HG02798 (cell line): ENCODE measurements around the gene SCEL.

ENCODE experiments used
- ATAC-seq: cut with Tn5 transposase; IDR thresholded peaks from one replicate; pipeline ENCODE4 v1.9.1; 2021; ENCODE audit warnings: mild to moderate bottlenecking; ENCODE audit not compliant: unreplicated experiment, poor library complexity

The SCEL gene

DNA sequence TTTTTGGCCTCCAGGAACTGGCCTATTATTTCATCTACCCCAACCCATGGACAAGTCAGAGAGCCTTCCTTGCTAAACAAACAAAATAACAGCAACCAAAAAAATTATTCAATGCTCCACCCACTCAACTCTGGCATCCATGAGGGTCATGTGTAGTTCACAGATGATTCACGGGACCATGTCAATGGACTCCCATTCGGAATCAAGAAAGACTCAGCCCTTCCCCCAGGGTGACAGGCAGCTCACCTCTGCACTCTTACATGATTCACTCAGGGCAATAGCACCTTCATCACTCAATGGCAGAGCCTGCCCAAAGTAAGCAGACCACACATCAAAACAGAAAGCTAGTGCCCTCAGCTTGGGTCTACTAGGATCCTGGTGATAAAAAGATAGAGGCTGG is 14.3 kb upstream of the SCEL start:
- no peak for ATAC-seq

- no peak for ATAC-seq
Observed at GRCh38 chr13:77521595-77522367, 13.7 kb upstream of the SCEL start.

DNA sequence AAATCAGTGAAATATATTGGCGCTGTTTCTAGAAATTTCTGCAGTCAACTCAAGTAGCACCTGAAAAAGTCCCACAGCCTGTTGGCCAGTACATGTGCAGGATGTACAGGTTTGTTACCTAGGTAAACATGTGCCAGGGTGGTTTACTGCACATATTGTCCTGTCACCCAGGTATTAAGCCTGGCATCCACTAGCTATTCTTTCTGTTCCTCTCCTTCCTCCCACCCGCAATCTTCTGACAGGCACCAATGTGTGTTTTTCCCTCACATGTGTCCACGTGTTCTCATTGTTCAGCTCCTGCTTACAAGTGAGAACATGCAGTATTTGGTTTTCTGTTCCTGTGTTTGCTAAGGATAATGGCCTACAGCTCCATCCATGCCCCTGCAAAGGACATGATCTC is 13.1 kb upstream of the SCEL start:
- ATAC-seq = no peak

GRCh38 chr13:77523386-77523785 is 12.1 kb upstream of the SCEL start:
- no peak for ATAC-seq

DNA sequence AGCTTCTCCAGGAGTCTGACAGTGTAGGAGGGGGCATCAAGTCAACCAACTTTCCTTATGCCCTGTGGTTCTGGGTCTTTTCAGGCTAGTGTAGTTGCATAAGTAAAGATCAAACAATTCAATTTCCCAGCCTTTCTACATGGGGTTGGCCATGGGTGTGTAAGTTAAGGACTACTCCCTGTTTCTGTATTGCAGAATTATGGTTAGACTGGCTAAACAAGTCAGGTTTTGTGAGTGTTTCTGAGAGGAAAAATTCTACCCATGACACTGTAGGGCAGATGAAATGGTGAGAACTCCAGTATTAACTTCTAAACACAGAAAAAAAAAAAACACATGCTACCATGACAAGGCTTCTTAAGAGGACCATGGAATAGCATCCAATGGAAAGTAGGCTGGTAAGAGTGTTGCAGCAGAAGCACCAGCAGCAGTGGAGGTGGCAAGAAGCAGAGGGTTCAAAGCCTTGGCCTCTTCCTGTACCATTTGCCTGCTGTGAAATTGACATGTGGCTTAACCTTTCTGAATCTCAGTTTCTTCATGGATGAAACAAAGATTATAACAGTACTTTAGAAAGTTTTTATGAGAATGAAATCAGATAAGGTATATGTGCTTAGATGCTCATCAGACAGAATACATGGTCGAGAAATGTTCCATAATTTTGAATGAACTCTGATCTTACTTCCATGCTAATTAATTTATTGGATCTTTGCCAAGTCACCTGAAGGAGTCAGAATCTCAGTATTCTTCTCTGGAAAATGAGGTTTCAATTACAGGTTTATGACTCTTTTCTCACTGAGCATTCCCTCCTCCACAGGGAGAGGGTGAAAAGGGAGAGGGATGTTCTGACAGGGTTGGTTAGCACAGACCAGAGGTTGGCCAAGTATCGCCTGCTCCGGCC is 11.4 kb upstream of the SCEL start:
- ATAC-seq = peak; percentile 43

DNA sequence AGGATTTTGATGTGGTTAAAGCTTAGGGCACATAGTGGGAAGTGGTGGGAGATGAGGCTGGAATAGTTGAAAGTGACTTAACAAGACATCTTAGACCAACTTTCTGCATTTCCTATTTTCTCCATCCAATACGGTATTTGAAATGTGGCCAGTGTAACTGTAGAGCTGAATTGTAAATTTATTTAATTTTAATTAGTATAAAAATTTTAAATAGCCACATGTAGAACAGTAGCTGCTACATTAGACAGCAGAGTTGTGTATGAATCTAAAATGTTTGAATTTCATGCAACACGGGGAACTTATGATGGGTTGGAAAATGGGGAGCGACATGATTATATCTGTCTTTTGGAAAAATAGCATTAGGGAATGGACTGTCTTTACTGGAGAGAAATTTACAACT is 7.1 kb upstream of the SCEL start:
- no peak for ATAC-seq

DNA sequence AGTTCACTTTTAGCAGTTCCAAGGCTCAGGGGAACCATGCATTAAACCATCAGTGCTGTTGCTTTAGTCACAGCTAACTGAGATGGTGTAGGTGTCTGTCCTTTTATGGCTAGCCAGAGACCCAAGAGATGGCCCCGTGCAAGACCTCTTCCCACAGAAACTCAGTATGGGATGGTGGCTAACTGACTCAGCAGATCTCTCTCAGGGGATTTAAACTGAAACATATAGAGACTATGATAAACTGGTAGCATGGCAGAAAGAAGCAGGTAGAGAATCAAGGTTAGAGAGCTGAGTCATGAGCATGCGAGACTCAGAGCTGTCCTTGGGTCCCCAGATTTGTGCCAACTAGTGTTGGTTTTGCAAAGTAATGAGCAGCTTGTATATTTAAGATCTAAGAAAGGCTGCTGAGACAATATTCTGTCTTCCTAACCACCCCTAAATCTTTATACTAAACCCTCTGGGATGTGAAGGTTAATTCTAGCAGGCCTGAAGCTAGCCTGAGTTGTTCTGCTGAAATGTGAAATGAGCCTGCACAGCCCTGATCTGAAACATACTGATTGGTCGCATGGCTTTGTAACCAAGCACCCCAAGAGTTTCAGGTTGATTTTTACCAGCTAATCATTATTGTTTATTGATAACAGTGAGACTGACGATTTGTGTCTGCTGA is 6.5 kb upstream of the SCEL start:
- peak; percentile 75 for ATAC-seq

DNA sequence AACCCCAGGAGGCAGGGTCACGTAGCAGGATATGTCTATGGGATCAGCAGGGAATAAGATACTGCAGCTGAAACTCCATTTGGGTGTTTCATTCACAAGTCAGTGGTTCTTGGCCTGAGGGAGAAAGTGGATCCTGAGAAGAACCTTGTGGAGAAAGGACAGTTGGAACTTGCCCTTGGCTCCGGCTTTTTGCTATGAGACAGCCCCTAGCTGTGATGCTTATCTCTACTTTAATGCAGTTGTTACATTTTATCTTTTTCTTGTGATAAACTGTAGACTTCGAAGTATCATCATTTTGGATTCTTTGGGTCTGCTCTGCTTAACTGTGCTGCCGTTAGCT is 6.0 kb upstream of the SCEL start:
- ATAC-seq = no peak

DNA sequence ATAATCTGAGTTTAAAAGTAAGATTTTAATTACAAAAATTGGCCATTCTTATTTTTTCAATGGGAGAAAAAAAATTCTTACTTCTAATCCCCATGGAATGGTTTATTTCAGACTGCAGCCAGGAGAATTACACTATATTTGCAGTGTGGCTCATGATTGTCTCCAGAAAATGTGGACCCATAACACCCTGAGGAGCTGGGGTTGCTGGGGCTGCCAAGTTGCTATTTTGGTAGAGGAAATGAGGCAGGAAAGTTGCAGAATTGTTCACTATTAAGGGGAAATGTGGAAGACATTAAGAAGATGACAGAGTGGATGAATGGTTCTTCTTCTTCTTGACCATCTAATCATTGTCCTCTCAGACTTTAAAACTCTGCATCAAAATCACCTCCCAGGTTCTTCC is 4.6 kb upstream of the SCEL start:
- no peak for ATAC-seq

DNA sequence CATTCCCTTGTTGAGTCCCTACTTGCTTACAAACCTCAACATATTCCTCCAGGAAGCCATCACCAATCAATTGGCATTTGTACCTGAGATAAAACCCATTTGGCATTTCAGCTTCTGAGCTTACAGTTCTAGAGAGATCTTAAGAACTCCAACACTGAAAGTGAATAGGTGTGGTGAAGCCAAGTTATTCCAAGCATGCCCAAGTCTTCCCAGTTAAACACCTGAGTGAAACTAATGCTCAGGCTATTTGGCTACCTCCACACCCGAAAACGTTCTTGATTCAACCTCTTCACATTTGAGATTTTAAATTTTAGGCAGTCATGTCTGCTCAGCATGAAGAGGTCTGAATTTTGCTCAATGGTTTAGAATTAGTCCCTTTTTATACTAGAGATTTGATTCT is 2.5 kb upstream of the SCEL start:
- no peak for ATAC-seq

DNA sequence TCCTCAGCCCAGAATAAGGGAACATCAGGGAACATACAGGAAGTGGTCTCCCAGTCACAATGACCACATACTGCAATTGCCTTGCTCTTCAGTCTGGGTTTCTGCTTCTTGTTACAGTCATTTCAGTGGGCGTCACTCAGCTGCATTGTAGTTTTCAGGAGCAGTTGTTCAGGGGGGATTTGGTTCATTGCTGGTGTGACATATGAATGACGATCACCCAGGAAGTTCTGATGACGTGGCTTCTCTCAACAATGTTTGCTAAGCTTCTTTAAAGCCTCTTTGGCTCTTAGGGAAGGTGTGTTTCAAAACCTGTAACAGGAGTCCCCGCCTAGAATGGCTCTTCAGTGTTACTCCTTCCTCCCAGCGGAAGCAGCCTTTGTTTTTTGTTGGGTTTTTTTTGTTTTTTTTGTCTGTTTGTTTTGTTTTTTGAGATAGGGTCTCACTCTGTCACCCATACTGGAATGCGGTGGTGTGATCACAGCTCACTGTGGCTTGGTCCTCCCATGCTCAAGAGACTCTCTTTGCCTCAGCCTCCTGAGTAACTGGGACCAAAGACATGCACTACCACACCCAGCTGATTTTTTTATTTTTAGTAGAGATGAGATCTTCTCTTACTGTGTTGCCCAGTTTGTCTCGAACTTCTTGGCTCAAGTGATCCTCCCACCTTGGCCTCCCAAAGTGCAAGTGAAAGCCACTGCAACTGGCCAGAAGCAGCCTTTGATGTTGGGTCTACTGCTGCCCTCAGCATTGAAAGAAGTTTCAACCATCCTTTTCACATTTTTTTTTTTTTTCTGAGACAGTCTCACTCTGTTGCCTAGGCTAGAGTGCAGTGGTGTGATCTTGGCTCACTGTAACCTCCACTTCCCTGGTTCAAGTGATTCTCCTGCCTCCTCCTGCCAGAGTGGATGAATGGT is 1.4 kb upstream of the SCEL start:
- no peak for ATAC-seq

DNA sequence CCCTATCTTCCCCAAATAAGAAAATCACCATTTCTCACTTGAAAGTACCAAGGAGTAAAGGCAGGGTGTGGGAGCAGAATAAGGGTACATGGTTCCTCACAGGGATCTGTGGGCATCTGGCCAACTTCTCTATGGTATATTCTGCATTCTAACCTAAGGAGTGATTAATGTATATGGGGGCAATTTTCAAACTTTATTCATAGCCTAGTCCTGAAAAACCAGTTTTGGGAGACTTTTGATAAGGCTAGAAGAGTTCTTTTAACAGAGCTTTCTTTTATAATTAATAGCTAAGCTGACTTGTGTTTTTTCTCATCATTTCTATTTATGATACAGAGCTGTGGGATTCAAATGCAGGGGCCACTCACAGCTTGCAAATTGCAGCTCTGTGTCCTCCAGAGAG is 852 bp downstream of the SCEL start:
- no peak for ATAC-seq

GRCh38 chr13:77537289-77537919 is 1.9 kb downstream of the SCEL start:
- no peak for ATAC-seq

DNA sequence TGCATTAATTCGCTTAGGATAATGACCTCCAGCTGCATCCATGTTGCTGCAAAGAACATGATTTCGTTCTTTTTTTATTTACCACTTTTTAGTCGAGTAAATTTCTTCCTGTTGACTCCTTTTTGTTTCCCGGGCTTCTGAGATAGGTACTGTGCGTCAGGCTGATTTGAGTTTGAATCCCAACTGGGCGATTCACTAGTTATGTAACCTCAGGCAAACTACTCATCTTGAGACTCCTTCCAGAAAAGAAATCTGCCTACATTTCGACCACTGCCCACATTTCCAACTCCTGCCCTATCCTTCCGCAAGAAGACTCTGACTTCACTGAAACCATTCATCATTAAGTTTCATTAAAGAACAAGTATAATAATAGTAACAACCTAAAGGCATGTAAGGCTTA is 8.2 kb downstream of the SCEL start:
- ATAC-seq = no peak

- ATAC-seq = peak; percentile 4
Observed at GRCh38 chr13:77544355-77544754, 8.8 kb downstream of the SCEL start.

GRCh38 chr13:77544758-77545338 is 9.3 kb downstream of the SCEL start:
- peak; percentile 56 for ATAC-seq

DNA sequence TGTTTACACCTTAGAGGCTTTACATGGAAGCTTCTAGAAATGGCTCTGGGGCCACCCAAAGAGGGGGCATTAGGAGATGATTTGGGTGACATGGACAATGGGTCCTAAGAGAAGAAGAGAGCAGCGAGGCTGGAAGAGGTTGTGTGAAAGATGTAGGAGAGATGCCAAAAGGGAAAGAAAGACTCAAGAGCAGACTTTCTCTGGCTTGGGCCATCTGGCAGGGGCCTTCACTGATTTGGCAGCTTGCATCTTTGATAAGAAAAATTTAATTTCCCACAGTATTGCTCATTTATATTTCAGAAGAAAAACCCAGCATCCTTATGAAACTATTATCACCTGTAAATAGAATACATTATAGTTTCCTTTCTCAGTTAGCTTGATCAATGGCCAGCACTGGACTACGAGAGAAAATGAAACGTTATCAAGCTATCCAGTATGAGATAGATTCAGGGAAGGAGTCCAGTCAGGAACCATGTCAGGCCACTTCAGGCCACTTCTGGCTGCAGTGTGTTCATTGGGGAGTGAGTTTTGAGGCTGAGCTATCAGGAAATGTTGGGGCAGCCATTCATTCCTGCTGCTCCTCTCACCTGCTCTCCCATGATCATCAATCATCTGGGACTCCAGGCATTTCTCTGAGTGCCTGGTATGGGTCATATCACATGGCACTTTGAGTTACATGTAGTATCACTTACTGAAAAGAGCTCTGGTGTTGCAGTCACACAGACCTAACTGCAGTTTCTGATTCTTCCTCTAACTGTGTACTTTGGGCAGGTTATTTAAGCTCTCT is 10.3 kb downstream of the SCEL start:
- ATAC-seq = no peak

GRCh38 chr13:77548095-77548494 is 12.6 kb downstream of the SCEL start:
- ATAC-seq = peak; percentile 67

DNA sequence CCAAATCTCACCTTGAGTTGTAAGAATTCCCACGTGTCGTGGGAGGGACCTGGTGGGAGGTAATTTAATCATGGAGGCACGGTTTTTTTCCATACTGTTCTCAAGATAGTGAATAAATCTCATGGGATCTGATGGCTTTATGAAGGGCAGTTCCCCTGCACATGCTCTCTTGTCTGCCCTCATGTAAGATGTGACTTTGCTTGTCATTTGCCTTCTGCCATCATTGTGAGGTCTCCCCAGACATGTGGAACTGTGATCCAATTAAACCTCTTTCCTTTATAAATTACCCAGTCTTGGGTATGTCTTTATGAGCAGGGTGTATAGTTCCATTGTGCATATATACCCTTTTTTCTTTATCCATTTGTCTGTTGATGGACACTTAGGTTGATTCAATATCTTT is 13.1 kb downstream of the SCEL start:
- ATAC-seq = no peak
